ENCODE data around the gene TMEM132D. TPM values are rescaled to one million over a fixed set of nuclear protein-coding genes. Genes with fewer than 3 reads are reported as not detected.

Gene TMEM132D
- total RNA-seq, 2 experiments from 2014 or later, result not detected

DNA sequence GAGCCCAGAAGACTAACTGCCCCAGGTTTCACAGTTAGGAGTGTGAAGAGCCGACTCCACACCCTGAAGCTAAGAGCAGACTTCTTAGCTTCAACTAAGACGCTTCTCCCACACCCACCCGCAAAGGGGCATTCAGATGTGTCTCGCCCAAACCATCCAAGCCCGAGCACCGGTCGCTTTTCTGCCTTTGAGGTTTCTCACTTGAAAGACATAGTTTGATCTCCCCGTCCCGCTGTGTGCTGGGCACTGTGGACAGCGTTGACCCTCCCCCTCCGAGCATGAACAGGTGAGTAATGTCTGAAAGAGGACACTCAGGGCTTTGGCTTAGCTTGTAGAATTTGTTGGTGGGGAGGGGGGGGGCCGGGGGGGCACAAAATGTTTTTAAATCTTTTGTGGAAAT, 123.8 kb downstream of the TMEM132D start:
- Mint-ChIP-seq H3K27me3 (no peaks in the 10 kb centered on the region), H3K9me3 (peaks cover 5% of the 10 kb centered on the region), H3K27ac (no peak overlapping the region), H3K36me3 (ENCODE audit: low read depth) (no peaks in the 10 kb centered on the region), H3K4me3 (no peak overlapping the region), H3K4me1 (no peaks in the 10 kb centered on the region)
- POLR2A ChIA-PET, result no interaction called here
- no peak for DNase-seq
- CTCF ChIA-PET, result no interaction called here

DNA sequence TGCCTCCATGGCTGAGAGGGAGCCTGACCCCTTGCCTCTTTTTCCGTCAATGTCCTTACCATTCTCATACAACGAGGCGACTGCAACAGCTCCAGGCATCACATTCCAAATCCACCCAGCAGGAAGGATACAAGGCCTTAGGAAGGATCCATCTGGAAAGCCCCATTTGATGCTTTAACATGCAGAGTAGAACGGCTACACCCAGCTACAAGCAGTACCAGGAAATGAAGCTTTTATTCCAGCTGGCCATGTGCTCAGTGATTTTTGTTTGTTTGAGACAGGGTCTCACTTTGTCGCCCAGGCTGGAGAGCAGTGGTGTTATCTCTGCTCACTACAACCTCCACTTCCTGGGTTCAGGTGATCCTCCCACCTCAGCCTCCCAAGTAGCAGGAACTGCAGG, 124.8 kb downstream of the TMEM132D start:
- Mint-ChIP-seq H3K4me3 (no peak overlapping the region), H3K27ac (no peak overlapping the region), H3K36me3 (ENCODE audit: low read depth) (no peaks in the 10 kb centered on the region), H3K4me1 (no peaks in the 10 kb centered on the region), H3K27me3 (no peaks in the 10 kb centered on the region), H3K9me3 (peaks cover 2% of the 10 kb centered on the region)
- POLR2A ChIA-PET, result no interaction called here
- CTCF ChIA-PET, result no interaction called here
- DNase-seq, result no peak

DNA sequence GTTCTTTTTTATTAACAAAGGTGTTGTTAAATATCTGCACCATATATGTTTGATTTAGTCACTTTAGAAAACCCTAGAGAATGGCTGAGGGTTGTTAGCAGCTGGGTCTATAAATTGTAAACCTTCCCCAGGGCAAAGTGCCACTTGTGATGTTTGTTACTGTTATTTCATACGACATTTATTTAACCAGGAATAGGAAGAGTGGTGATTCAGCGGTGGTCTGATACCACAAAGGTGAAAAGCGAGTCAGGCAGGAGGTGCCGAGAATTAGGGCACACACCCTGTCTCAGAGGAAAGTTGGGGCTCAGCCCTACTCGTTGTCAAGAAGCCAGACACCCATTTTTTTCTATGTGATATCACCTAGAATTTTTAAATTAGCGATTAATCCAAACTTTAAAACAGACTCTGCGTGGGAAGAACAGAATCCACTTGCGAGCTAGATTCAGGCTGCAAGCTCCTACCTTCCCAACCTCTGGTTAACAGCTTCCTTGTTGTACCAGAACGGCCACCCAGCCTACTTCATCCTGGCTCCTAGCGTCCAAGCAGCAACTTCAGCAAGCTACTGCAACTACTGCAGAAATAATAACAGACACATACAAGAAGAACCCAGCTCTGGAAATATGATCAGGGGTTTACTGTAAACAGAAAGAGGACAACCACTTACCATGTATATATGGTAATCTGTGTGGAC, 126.7 kb downstream of the TMEM132D start:
- POLR2A ChIA-PET, result no interaction called here
- no peaks in the 10 kb centered on the region for H3K36me3 Mint-ChIP-seq (ENCODE audit: low read depth)
- H3K27ac Mint-ChIP-seq, result no peak overlapping the region
- no peaks in the 10 kb centered on the region for H3K4me1 Mint-ChIP-seq
- H3K27me3 Mint-ChIP-seq, result no peaks in the 10 kb centered on the region
- CTCF ChIA-PET, result no interaction called here
- H3K9me3 Mint-ChIP-seq, result peaks cover 2% of the 10 kb centered on the region
- DNase-seq, result no peak
- no peak overlapping the region for H3K4me3 Mint-ChIP-seq

DNA sequence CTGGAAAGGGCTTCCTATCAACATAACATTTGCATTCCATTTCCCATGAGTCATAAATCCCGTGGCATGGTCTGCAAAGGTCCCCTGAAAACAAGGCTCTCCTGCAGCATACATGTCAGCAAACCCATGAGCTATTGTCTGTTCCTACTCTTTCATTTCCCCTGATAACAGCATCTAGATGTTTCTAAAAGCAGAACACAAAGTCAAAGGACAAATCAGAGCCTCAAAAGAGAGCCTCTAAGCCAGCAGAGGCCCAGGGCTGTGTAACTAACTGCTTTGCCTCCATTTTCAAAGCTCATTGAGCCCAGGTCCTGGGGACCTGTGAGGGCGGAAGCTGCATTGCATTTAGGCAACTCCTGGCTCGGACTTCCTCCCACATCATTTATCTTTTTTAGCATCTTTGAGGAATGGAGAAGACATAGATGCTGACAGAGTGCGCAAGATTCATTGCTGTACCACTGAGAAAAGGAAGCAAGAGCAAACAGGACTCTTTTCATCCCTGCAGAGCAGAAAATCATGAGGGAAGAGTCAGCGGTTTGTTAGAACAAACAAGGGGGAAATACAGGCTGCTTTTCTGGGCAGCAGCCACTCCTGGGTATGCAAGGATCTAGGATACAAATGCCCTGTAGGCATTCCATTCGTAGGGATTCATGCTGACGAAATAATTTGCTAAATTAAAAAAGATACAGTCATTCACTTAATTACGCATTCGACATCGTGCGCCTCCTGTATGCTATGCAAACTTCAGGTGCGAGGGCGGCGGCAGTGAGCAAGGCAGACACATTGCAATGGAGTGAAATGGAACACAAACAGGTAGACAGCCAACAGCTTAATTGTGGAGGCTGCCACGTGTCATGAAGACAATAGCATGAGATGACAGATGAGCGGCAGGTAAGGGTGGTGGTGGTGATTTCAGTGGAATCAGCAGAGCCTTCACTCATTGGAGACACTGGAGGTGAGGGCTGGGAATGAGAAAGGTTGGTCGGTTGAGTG, 131.0 kb downstream of the TMEM132D start:
- CTCF ChIA-PET, result no interaction called here

DNA sequence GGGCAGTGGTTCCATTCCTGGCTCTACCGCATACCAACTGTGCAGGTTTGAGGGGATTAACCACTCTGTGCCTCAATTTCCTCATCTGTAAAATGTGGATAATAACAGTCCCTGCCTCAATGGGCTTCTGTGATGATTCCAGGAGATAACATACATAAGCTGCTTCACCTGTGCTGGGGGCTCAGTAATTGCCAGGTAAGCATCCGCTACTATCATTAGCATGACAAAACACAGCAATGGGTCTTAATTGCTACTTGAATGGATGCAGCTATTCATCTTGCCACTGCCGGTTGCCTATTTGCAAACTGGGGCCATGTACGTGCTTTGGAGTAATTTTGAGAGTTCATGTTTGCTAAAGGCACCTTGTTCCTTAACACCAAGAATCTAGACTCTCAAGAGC, 132.6 kb downstream of the TMEM132D start:
- no peak for DNase-seq
- Mint-ChIP-seq H3K27me3 (no peaks in the 10 kb centered on the region), H3K9me3 (peaks cover 15% of the 10 kb centered on the region), H3K36me3 (ENCODE audit: low read depth) (no peaks in the 10 kb centered on the region), H3K27ac (no peak overlapping the region), H3K4me3 (no peak overlapping the region), H3K4me1 (no peaks in the 10 kb centered on the region)
- ChIA-PET POLR2A (no interaction called here), CTCF (no interaction called here)

More for the DNA sequence above, 131.0 kb downstream of the TMEM132D start:
- H3K4me1 Mint-ChIP-seq, result no peaks in the 10 kb centered on the region
- H3K9me3 Mint-ChIP-seq, result peaks cover 6% of the 10 kb centered on the region
- no peak overlapping the region for H3K27ac Mint-ChIP-seq
- H3K36me3 Mint-ChIP-seq (ENCODE audit: low read depth), result no peaks in the 10 kb centered on the region
- POLR2A ChIA-PET, result no interaction called here
- no peaks in the 10 kb centered on the region for H3K27me3 Mint-ChIP-seq
- no peak overlapping the region for H3K4me3 Mint-ChIP-seq
- DNase-seq, result no peak

DNA sequence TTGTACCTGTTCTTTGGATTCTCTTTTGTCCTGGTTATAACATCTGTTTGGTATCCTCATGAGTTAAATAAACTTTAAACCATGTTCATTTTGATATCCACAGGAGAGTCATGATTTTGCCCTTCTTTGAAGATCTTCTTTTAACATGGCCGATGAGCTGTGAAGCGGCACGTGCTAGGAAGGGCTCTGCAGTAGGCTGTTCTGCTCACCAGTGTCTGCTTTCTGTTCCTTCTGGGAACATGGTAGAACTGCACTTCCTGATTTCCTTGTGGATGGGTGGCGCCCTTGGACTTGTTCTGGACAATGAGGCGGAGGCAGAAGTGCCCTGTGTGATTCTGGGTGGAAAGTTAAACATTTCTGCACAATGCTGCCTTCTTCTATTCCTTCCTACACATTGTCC, 138.1 kb downstream of the TMEM132D start:
- no peak overlapping the region for H3K27ac Mint-ChIP-seq
- no peaks in the 10 kb centered on the region for H3K27me3 Mint-ChIP-seq
- DNase-seq, result no peak
- H3K4me1 Mint-ChIP-seq, result no peaks in the 10 kb centered on the region
- H3K36me3 Mint-ChIP-seq (ENCODE audit: low read depth), result no peaks in the 10 kb centered on the region
- POLR2A ChIA-PET, result no interaction called here
- peaks cover 30% of the 10 kb centered on the region for H3K9me3 Mint-ChIP-seq
- H3K4me3 Mint-ChIP-seq, result no peak overlapping the region
- CTCF ChIA-PET, result no interaction called here

DNA sequence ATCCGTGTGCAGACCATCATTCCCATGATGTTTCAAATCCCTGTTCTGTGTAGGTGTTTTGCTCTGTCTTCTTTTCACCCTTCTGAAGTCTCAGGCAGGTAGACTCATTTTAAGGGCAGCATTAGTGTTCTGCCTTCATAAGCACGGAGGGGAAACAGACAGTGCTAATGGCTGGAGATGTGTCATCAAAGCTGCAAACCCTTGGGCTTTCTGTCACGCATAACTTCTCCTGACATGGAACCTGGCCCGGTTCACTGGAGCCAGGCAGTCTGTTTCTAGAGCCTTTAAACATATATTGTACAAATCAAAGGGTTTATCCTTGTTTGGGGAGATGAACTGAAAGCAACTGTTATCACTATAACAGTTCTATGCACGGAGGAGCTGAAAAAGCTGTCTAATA, 141.4 kb downstream of the TMEM132D start:
- ChIA-PET POLR2A (no interaction called here), CTCF (no interaction called here)
- Mint-ChIP-seq H3K9me3 (peaks cover 22% of the 10 kb centered on the region), H3K36me3 (ENCODE audit: low read depth) (no peaks in the 10 kb centered on the region), H3K27me3 (no peaks in the 10 kb centered on the region), H3K4me3 (no peak overlapping the region), H3K4me1 (no peaks in the 10 kb centered on the region), H3K27ac (no peak overlapping the region)
- no peak for DNase-seq

DNA sequence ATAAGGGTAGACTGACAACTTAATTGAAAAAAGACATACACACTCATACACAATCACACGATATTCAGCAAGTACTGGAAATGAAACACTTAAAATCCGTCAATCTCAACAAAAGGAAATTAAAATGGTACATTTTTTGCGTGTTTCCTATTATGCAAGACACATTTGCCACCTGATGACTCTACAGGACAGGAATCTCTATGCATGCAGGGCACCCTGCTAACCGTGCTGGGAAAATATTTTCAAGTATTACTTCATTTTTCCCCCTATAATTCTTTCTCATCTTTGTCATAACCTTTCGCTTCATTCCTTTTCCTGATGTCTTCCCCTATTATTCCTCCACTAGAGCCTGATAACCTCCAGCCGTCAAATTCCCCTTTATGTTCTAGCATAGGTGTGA, 150.2 kb downstream of the TMEM132D start:
- DNase-seq, result no peak
- H3K27me3 Mint-ChIP-seq, result no peaks in the 10 kb centered on the region
- CTCF ChIA-PET, result no interaction called here

DNA sequence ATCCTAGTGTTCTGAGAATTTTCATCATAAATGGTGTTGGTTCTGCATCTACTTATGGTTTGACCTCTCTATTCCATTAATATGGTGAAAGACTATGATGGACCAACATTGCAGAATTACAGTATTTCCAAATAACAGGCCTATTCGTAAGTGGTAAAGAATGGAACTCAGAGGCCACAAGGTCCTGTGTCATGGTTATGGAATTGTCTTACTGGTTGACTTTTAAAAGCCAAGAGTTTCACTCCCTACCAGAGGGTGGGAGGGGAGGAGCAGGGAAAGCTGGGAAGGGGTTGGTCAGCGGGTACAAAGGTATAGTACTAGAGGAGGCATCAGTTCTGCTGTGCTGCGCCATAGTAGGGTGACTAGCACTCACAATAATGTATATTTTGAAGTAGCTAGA, 153.4 kb downstream of the TMEM132D start:
- no peak for DNase-seq
- no peak overlapping the region for H3K4me3 Mint-ChIP-seq
- H3K9me3 Mint-ChIP-seq, result peaks cover 3% of the 10 kb centered on the region
- ChIA-PET CTCF (no interaction called here), POLR2A (no interaction called here)
- H3K27ac Mint-ChIP-seq, result no peak overlapping the region
- H3K4me1 Mint-ChIP-seq, result no peaks in the 10 kb centered on the region
- H3K27me3 Mint-ChIP-seq, result no peaks in the 10 kb centered on the region
- no peaks in the 10 kb centered on the region for H3K36me3 Mint-ChIP-seq (ENCODE audit: low read depth)

More for the DNA sequence above, 150.2 kb downstream of the TMEM132D start:
- H3K36me3 Mint-ChIP-seq (ENCODE audit: low read depth), result no peaks in the 10 kb centered on the region
- POLR2A ChIA-PET, result no interaction called here
- no peaks in the 10 kb centered on the region for H3K4me1 Mint-ChIP-seq
- peaks cover 7% of the 10 kb centered on the region for H3K9me3 Mint-ChIP-seq
- H3K4me3 Mint-ChIP-seq, result no peak overlapping the region
- no peak overlapping the region for H3K27ac Mint-ChIP-seq

DNA sequence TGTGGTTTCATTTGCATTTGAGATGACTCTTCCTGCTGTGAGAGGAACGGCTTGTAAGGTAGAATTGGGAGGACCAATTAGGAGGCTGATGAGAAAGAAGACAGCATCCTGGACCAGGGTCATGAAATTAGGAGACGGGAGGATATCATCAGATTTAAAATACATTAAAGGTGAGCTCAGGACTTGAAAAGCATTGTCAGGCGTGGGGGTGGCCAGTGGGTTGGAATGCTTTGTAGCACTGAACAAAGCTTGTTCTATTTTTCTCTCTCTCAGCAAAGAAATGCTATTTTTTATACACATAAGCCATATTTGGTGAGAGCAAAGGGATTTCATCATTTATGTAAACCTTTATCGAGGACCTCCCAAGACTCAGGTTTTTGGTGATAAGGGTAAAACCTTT, 157.5 kb downstream of the TMEM132D start:
- DNase-seq, result no peak
- Mint-ChIP-seq H3K36me3 (ENCODE audit: low read depth) (no peaks in the 10 kb centered on the region), H3K4me3 (no peak overlapping the region), H3K9me3 (peaks cover 7% of the 10 kb centered on the region), H3K27ac (no peak overlapping the region), H3K4me1 (no peaks in the 10 kb centered on the region), H3K27me3 (no peaks in the 10 kb centered on the region)
- POLR2A ChIA-PET, result no interaction called here
- CTCF ChIA-PET, result no interaction called here

DNA sequence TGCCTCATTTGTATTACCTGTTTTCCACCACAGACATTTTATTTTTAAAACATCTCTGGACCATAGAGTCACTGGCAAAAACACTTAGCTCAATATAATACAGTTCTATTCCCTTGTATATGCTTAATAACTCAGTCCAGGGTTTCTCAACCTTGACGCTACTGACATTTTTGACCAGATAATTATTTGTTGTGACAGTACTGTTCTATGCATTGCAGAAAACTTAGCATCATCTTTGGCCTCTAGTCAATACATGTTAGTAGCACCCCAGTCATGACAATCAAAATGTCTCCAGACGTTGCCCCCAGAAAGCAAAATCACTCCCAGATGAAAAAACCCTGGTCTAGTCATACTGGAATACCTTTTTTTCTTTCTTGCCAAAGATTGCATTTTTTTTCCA, 174.7 kb downstream of the TMEM132D start:
- ChIA-PET CTCF (no interaction called here), POLR2A (no interaction called here)
- Mint-ChIP-seq H3K36me3 (ENCODE audit: low read depth) (no peaks in the 10 kb centered on the region), H3K9me3 (peaks cover 10% of the 10 kb centered on the region), H3K4me3 (no peak overlapping the region), H3K27me3 (no peaks in the 10 kb centered on the region), H3K4me1 (no peaks in the 10 kb centered on the region), H3K27ac (no peak overlapping the region)
- no peak for DNase-seq

DNA sequence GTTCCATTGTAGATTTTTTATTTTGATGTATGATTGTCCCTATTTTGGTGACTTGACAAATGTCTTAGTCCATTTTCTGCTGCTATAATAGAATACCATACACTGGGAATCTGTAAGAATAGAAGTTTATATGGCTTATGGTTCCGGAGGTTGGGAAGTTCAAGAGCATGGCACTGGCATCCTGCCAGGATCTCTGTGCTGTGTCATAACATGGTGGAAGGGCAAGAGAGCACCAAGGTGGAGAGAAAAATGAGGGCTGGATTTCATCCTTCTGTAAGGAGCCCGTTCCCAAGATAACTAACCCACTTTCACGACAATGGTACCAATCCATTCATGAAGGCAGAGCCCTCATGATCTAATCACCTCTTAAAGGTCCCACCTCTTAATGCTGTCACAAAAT, 176.7 kb downstream of the TMEM132D start:
- H3K4me3 Mint-ChIP-seq, result no peak overlapping the region
- POLR2A ChIA-PET, result no interaction called here
- no peaks in the 10 kb centered on the region for H3K27me3 Mint-ChIP-seq
- no peak overlapping the region for H3K27ac Mint-ChIP-seq
- H3K9me3 Mint-ChIP-seq, result peaks cover 16% of the 10 kb centered on the region
- CTCF ChIA-PET, result no interaction called here
- DNase-seq, result no peak
- H3K36me3 Mint-ChIP-seq (ENCODE audit: low read depth), result no peaks in the 10 kb centered on the region
- no peaks in the 10 kb centered on the region for H3K4me1 Mint-ChIP-seq

DNA sequence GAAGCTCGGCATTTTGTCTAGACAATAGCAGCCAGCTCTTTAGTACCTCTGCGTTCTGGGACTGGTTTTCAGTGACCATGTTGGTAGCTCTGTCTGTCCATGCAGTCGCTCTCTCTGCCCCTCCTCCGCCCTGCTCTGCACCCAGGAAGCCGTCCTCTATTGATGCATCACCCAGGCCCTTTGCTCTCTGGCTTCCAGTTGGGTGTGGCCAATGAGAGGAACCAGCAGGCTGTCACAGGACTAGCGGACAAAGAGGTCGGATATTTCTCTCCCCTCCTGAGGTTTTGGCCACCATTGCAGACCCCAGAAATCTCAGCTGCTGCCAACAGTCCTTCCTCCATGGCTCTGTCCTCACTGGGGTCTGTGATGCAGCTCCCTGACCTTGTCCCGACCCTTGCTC, 180.6 kb downstream of the TMEM132D start:
- CTCF ChIA-PET, result no interaction called here

DNA sequence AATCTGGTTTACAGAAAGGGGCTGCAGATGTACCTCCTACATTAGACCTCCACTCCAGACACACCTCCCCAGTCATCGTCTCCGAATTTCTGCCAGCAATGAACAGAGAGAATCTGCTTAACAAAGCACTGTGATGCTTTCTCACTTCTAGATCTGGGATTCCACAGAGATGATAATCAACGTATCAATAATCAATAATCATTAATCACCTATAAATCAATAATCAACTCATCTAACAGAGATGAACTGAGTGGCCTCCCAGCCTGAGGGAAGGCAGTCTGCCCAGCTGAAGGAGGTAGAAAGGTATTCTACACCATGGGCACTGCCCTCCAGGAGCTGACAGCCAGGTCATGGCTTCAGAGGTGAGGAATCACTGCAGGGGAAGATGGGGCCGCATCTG, 183.2 kb downstream of the TMEM132D start:
- ChIA-PET CTCF (no interaction called here), POLR2A (no interaction called here)
- no peak overlapping the region for H3K4me3 Mint-ChIP-seq
- H3K4me1 Mint-ChIP-seq, result no peaks in the 10 kb centered on the region
- H3K36me3 Mint-ChIP-seq (ENCODE audit: low read depth), result no peaks in the 10 kb centered on the region
- no peak overlapping the region for H3K27ac Mint-ChIP-seq
- H3K9me3 Mint-ChIP-seq, result peaks cover 10% of the 10 kb centered on the region
- H3K27me3 Mint-ChIP-seq, result no peaks in the 10 kb centered on the region
- no peak for DNase-seq

More for the DNA sequence above, 180.6 kb downstream of the TMEM132D start:
- Mint-ChIP-seq H3K4me1 (no peaks in the 10 kb centered on the region), H3K9me3 (peaks cover 10% of the 10 kb centered on the region), H3K4me3 (no peak overlapping the region), H3K36me3 (ENCODE audit: low read depth) (no peaks in the 10 kb centered on the region), H3K27ac (no peak overlapping the region), H3K27me3 (no peaks in the 10 kb centered on the region)
- no peak for DNase-seq
- POLR2A ChIA-PET, result no interaction called here

Data from activated CD4-positive, alpha-beta T cell treated with anti-CD3 and anti-CD28 coated beads, Interleukin-2, amount 10 ng/mL, durations not matched to agents 7 days and 5 days (primary cell).